Measurements from ENCODE around the gene LRRC8C. TPM values are rescaled to one million over a fixed set of nuclear protein-coding genes. Genes with fewer than 3 reads are reported as not detected.

LRRC8C gene
- total and polyA plus RNA-seq, 2 of the 8 experiments (the other 6 are each of a cell fraction or from before 2014, with no cell fraction given), result 1.1 to 2.1 TPM

GRCh38 chr1:89605692-89606091, 27.2 kb upstream of the LRRC8C start:
- Histone ChIP-seq H3K14ac (ENCODE audit: insufficient read length) (no peak overlapping the region), H3K4me3 (ENCODE audit: extremely low read depth in 1 of 4, insufficient read depth in 2 of 4, low read depth in 3 of 4, low read length in 4 of 4) (no peak overlapping the region), H2BK5ac (ENCODE audit: low read depth, low read length) (no peak overlapping the region), H3K23me2 (ENCODE audit: low read depth, low read length) (no peaks in the 10 kb centered on the region), H3K9me3 (ENCODE audit: insufficient read depth in 2 of 2, low read depth in 1 of 2, low read length in 1 of 2) (no peaks in the 10 kb centered on the region), H2BK120ac (replicated peaks; ENCODE audit: low read depth, low read length) (no peak overlapping the region), H4K20me1 (replicated peaks in 1 of 2; ENCODE audit: control insufficient read depth in 1 of 2, insufficient read depth in 2 of 2, low read length in 2 of 2) (no peaks in the 10 kb centered on the region), H3K9ac (replicated peaks in 1 of 4; ENCODE audit: extremely low read depth in 1 of 4, low read depth in 3 of 4, low read length in 3 of 4) (no peak overlapping the region), H3K4me2 (ENCODE audit: insufficient read depth in 1 of 2, low read depth in 2 of 2, low read length in 2 of 2) (no peak overlapping the region), H3K36me3 (ENCODE audit: control insufficient read depth in 2 of 4, insufficient read depth in 4 of 4, low read length in 3 of 4) (no peaks in the 10 kb centered on the region), H3K4me1 (replicated peaks in 1 of 4; ENCODE audit: control insufficient read depth in 3 of 4, insufficient read depth in 4 of 4, low read length in 3 of 4) (no peaks in the 10 kb centered on the region), H3K79me2 (ENCODE audit: control insufficient read depth in 1 of 2, insufficient read depth in 2 of 2, low read length in 2 of 2) (no peaks in the 10 kb centered on the region), H2BK12ac (ENCODE audit: low read depth, low read length) (no peak overlapping the region), H3K79me1 (ENCODE audit: low read depth, low read length) (no peaks in the 10 kb centered on the region), H4K91ac (replicated peaks; ENCODE audit: insufficient read length, low read length) (no peak overlapping the region), H3K56ac (replicated peaks; ENCODE audit: insufficient read length, low read depth, low read length) (no peak overlapping the region), H3K18ac (ENCODE audit: extremely low read depth, low read length) (no peak overlapping the region), H3K23ac (ENCODE audit: insufficient read length) (no peak overlapping the region), H3K27ac (ENCODE audit: low read depth, low read length) (no peak overlapping the region), H2BK20ac (ENCODE audit: low read length) (no peak overlapping the region), H4K5ac (ENCODE audit: insufficient read length, low read depth, low read length) (no peak overlapping the region), H3K27me3 (replicated peaks in 1 of 4; ENCODE audit: control insufficient read depth in 3 of 4, extremely low read depth in 1 of 4, insufficient read depth in 3 of 4, low read length in 3 of 4) (no peaks in the 10 kb centered on the region; a peak in 1 of 7 replicates), H2BK15ac (ENCODE audit: low read length) (no peak overlapping the region), H4K8ac (ENCODE audit: extremely low read depth, insufficient read depth, low read length) (no peak overlapping the region), H2AFZ (ENCODE audit: low read length) (no peak overlapping the region), H3K4ac (replicated peaks; ENCODE audit: insufficient read length, low read depth, low read length) (no peak overlapping the region), H2AK5ac (ENCODE audit: low read depth, low read length) (no peak overlapping the region)
- ChIA-PET CTCF (ENCODE audit: partially characterized antibody) (interaction anchor here (0.7 to 3.7 kb wide), 5 partner anchors 10 to 181 kb away, joined by 3 to 21 read pairs (median 3); no protein-coding TSS in a partner anchor), POLR2A (ENCODE audit: partially characterized antibody) (no interaction called here)
- 97% methylated on average over 2 of the region's 2 CpGs; no CpG with 5 or more reads in 1 of the 2 experiments for WGBS, 2 experiments (ENCODE audit: extremely low coverage in 1 of 2, insufficient coverage in 1 of 2, insufficient read length in 1 of 2, insufficient replicate concordance in 2 of 2, low coverage in 1 of 2, low lambda C conversion rate in 2 of 2, missing lambda C conversion rate in 1 of 2)
- FAIRE-seq (no peak), DNase-seq (ENCODE audit: low read depth in 1 of 2, low spot score in 2 of 2) (no peak)
- TF ChIP-seq SRF (IDR thresholded peaks at IDR 0.05; ENCODE audit: low read depth, low read length) (no peak), JUN (IDR thresholded peaks at IDR 0.05; ENCODE audit: low read depth, low read length) (no peak), KDM4A (IDR thresholded peaks at IDR 0.05; ENCODE audit: low read depth, low read length, severe bottlenecking) (no peak), MAX (IDR thresholded peaks at IDR 0.05) (no peak), GTF2F1 (IDR thresholded peaks at IDR 0.05; ENCODE audit: borderline replicate concordance, low read depth, low read length) (no peak), CHD2 (IDR thresholded peaks at IDR 0.05; ENCODE audit: low read length) (no peak), HDAC2 (IDR thresholded peaks at IDR 0.05; ENCODE audit: borderline replicate concordance in 1 of 2, low read depth in 2 of 2, low read length in 2 of 2) (no peak), BRCA1 (IDR thresholded peaks at IDR 0.05; ENCODE audit: low read depth, low read length) (no peak), RNF2 (IDR thresholded peaks at IDR 0.05; ENCODE audit: borderline replicate concordance, low read depth, low read length, missing control alignments, poor library complexity, severe bottlenecking) (no peak), TBP (IDR thresholded peaks at IDR 0.05; ENCODE audit: low read depth, low read length) (no peak), CBX8 (IDR thresholded peaks at IDR 0.05; ENCODE audit: borderline replicate concordance, low read depth, low read length) (no peak), SIRT6 (IDR thresholded peaks at IDR 0.05; ENCODE audit: low read length) (no peak), TEAD4 (IDR thresholded peaks at IDR 0.05; ENCODE audit: low read depth, low read length) (no peak), FOSL1 (IDR thresholded peaks at IDR 0.05; ENCODE audit: insufficient read depth, low read depth, low read length) (no peak), HDAC6 (IDR thresholded peaks at IDR 0.05; ENCODE audit: low read depth, low read length) (no peak)

Data from H1 (cell line).